ENCODE measurements around the gene IQCF5.
"Not testable (repeated sequence)": the region's sequence is repeated elsewhere in the genome, so short reads cannot be mapped to it uniquely, and the experiment has no call there.

Gene IQCF5

GRCh38 chr3:51873253-51873766 lies 2.1 kb downstream of the IQCF5 start:
- Histone ChIP-seq H3K27ac (no peak overlapping the region), H3K4me3 (no peak overlapping the region)

GRCh38 chr3:51869304-51869703 lies 6.1 kb downstream of the IQCF5 start:
- H3K27ac ChIP-seq = no peak overlapping the region
- H3K4me3 ChIP-seq = no peak overlapping the region

- not testable (repeated sequence) for H3K27ac ChIP-seq, H3K4me3 ChIP-seq
Observed at GRCh38 chr3:51868896-51869295, 6.5 kb downstream of the IQCF5 start.

- H3K27ac ChIP-seq = no peak overlapping the region
- no peak overlapping the region for H3K4me3 ChIP-seq
Observed at GRCh38 chr3:51862886-51863285, 12.5 kb downstream of the IQCF5 start.

GRCh38 chr3:51860703-51861665 lies 14.4 kb downstream of the IQCF5 start, which contains the start of gene IQCF2:
IQCF2 (plus strand) TSS chr3:51861615; CDS start chr3:51861667, 52 bp downstream.
- no peak within 1 kb of the TSS for H3K27ac ChIP-seq
- H3K4me3 ChIP-seq = no peak within 1 kb of the TSS

GRCh38 chr3:51855411-51855810 lies 20.0 kb downstream of the IQCF5 start:
- H3K4me3 ChIP-seq, H3K27ac ChIP-seq: not testable (repeated sequence)

GRCh38 chr3:51845129-51845528 lies 30.3 kb downstream of the IQCF5 start:
- no peak overlapping the region for H3K27ac ChIP-seq

GRCh38 chr3:51836606-51837005 lies 38.8 kb downstream of the IQCF5 start:
- H3K4me3 ChIP-seq = no peak overlapping the region

More at GRCh38 chr3:51845129-51845528, 30.3 kb downstream of the IQCF5 start:
- no peak overlapping the region for H3K4me3 ChIP-seq

GRCh38 chr3:51830836-51831385 lies 44.5 kb downstream of the IQCF5 start:
- no peak overlapping the region for H3K27ac ChIP-seq
- H3K4me3 ChIP-seq = no peak overlapping the region

More at GRCh38 chr3:51836606-51837005, 38.8 kb downstream of the IQCF5 start:
- no peak overlapping the region for H3K27ac ChIP-seq

- H3K4me3 ChIP-seq = no peak overlapping the region
- H3K27ac ChIP-seq = no peak overlapping the region
Observed at GRCh38 chr3:51830345-51830744, 45.1 kb downstream of the IQCF5 start.

GRCh38 chr3:51828297-51828696 lies 47.1 kb downstream of the IQCF5 start:
- Histone ChIP-seq H3K27ac (no peak overlapping the region), H3K4me3 (no peak overlapping the region)
